B cell (primary cell): ENCODE data around the gene RNF26.

ENCODE experiments used
- EZH2 ChIP-seq: IDR thresholded peaks from 2 replicates; pipeline ENCODE4 v1.6.1; 2012; ENCODE audit warnings: borderline replicate concordance, low read depth, mild to moderate bottlenecking, moderate library complexity, low read length; ENCODE audit not compliant: insufficient read depth, poor library complexity, severe bottlenecking
- TF ChIP-seq, protein P1 (sequence below): fragments of 200-600 bp; IDR thresholded peaks from one replicate; pipeline ENCODE4 v1.8.0; 2022; ENCODE audit warnings: antibody characterized with exemption, mild to moderate bottlenecking

DNA sequence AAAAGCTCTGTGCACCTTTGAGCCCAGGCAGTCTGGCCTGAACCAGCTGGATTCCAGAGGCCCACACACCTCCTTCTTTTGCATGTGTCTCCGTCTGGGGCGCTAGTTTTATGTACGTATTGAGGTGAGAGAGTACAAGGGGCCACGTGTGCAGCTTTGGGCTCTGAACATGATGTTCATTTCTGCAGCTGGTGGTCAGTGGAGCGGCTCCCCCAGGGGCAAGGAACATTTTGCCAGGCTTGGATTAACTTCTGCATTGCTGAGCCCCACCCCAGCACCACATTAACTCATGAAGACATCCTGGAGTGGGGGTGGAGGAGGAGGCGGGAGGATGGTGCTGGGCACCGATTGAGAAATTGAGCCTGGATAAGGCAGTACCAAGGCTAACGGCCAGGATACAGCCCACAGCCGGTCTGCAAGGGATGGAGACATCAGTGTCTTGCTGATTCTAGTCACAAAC, 33.4 kb downstream of the RNF26 start:
- TF ChIP-seq, protein P1, sequence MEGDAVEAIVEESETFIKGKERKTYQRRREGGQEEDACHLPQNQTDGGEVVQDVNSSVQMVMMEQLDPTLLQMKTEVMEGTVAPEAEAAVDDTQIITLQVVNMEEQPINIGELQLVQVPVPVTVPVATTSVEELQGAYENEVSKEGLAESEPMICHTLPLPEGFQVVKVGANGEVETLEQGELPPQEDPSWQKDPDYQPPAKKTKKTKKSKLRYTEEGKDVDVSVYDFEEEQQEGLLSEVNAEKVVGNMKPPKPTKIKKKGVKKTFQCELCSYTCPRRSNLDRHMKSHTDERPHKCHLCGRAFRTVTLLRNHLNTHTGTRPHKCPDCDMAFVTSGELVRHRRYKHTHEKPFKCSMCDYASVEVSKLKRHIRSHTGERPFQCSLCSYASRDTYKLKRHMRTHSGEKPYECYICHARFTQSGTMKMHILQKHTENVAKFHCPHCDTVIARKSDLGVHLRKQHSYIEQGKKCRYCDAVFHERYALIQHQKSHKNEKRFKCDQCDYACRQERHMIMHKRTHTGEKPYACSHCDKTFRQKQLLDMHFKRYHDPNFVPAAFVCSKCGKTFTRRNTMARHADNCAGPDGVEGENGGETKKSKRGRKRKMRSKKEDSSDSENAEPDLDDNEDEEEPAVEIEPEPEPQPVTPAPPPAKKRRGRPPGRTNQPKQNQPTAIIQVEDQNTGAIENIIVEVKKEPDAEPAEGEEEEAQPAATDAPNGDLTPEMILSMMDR = no peak
- TF ChIP-seq EZH2 = no peak
